HG03439 (cell line): ENCODE results near the gene HENMT1.

ENCODE experiments used
- ATAC-seq: cut with Tn5 transposase; IDR thresholded peaks from one replicate; pipeline ENCODE4 v1.9.1; 2021; ENCODE audit warnings: mild to moderate bottlenecking, moderate library complexity; ENCODE audit not compliant: unreplicated experiment

HENMT1 gene

GRCh38 chr1:108634521-108634920 lies 26.4 kb downstream of the HENMT1 start:
- no peak for ATAC-seq

GRCh38 chr1:108628665-108629064 lies 32.2 kb downstream of the HENMT1 start:
- ATAC-seq: no peak

GRCh38 chr1:108627951-108628350 lies 32.9 kb downstream of the HENMT1 start:
- no peak for ATAC-seq

GRCh38 chr1:108627256-108627655 lies 33.6 kb downstream of the HENMT1 start:
- ATAC-seq: no peak

- ATAC-seq: no peak
Observed at GRCh38 chr1:108624069-108624468, 36.8 kb downstream of the HENMT1 start.

GRCh38 chr1:108617724-108618056 lies 43.2 kb downstream of the HENMT1 start:
- ATAC-seq: no peak

GRCh38 chr1:108617008-108617723 lies 43.7 kb downstream of the HENMT1 start:
- ATAC-seq: no peak

GRCh38 chr1:108615544-108615943 lies 45.3 kb downstream of the HENMT1 start:
- ATAC-seq: no peak

- ATAC-seq: no peak
Observed at GRCh38 chr1:108612496-108612895, 48.4 kb downstream of the HENMT1 start.

GRCh38 chr1:108611984-108612383 lies 48.9 kb downstream of the HENMT1 start:
- no peak for ATAC-seq

- no peak for ATAC-seq
Observed at GRCh38 chr1:108610073-108610472, 50.8 kb downstream of the HENMT1 start.

GRCh38 chr1:108609483-108610049 lies 51.3 kb downstream of the HENMT1 start:
- ATAC-seq: no peak

GRCh38 chr1:108606478-108606877 lies 54.4 kb downstream of the HENMT1 start:
- ATAC-seq: no peak

GRCh38 chr1:108605633-108606032 lies 55.3 kb downstream of the HENMT1 start:
- no peak for ATAC-seq

- ATAC-seq: no peak
Observed at GRCh38 chr1:108601708-108602410, 59.0 kb downstream of the HENMT1 start.

GRCh38 chr1:108600504-108600903 lies 60.4 kb downstream of the HENMT1 start:
- no peak for ATAC-seq

GRCh38 chr1:108598340-108598739 lies 62.6 kb downstream of the HENMT1 start:
- no peak for ATAC-seq
